DOHH2 (cell line): ENCODE data around the gene STON1.

Experiments used
- EZH2phosphoT487 ChIP-seq: fragments of 200-600 bp; sonication (generic); IDR thresholded peaks from 2 replicates; pipeline ENCODE4 v1.6.1; 2017; ENCODE audit warnings: borderline replicate concordance, mild to moderate bottlenecking, antibody characterized with exemption, low read length, moderate library complexity, mixed read lengths
- TF ChIP-seq, protein P1 (sequence below): fragments of 200-600 bp; sonication (generic); IDR thresholded peaks from one replicate; pipeline ENCODE4 v1.5.1; 2014; ENCODE audit warnings: antibody characterized with exemption, mild to moderate bottlenecking, low read depth, low read length; ENCODE audit not compliant: poor library complexity, severe bottlenecking

DNA sequence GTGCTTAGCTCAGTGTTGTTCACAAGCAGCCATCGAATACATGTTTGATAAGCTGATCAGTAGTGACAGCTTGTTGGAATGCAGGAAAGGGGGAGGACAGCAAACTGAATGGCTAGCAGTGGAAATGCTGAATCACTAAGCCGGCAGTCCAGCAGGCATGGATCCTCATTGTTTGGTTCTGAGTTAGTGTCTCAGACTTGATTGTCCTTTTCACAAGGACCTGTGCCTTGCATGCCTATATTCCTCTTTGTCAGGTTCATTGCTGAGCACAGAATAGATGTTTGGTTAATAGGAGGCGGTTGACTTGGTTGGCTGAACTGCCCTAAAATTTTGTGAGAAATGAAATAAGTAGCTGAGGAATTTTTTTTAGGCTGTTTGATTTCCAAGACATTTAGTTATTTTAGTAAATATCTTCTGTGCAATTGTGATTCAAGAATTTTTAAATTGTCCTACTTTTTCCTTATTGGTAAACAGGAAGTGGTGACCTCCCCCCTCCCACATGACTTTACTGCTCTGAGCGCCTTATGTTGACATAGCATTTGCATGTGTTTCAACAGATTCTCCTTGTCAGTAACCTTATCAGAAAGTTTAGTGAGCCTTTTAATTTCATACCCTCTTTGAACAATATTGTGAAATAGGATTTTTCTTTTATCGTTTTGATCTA, 21.4 kb upstream of the STON1 start:
- TF ChIP-seq EZH2phosphoT487 = no peak
- TF ChIP-seq, protein P1, sequence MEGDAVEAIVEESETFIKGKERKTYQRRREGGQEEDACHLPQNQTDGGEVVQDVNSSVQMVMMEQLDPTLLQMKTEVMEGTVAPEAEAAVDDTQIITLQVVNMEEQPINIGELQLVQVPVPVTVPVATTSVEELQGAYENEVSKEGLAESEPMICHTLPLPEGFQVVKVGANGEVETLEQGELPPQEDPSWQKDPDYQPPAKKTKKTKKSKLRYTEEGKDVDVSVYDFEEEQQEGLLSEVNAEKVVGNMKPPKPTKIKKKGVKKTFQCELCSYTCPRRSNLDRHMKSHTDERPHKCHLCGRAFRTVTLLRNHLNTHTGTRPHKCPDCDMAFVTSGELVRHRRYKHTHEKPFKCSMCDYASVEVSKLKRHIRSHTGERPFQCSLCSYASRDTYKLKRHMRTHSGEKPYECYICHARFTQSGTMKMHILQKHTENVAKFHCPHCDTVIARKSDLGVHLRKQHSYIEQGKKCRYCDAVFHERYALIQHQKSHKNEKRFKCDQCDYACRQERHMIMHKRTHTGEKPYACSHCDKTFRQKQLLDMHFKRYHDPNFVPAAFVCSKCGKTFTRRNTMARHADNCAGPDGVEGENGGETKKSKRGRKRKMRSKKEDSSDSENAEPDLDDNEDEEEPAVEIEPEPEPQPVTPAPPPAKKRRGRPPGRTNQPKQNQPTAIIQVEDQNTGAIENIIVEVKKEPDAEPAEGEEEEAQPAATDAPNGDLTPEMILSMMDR = no peak
